Spleen (tissue), 7 donors: Measurements from ENCODE around the gene PAK1.
"Not testable (repeated sequence)": the region's sequence is repeated elsewhere in the genome, so short reads cannot be mapped to it uniquely, and the experiment has no call there.

Experiments used
- CTCF ChIP-seq, 11 experiments: fragments of 200-600 bp in 7 of 11; fragments of 450-650 bp in 4 of 11; sonication (generic) in 4 of 11; IDR thresholded peaks in 8 of 11; conservative IDR thresholded peaks in 3 of 11; 1 replicate in 7 of 11; 2 replicates in 4 of 11; pipeline versions ENCODE4 v1.4.0 to v1.8.0; 2016 to 2021; ENCODE audit warnings: antibody characterized with exemption in 11 of 11, inconsistent platforms in 4 of 11, mild to moderate bottlenecking in 1 of 11
- POLR2A ChIP-seq, 3 donors: fragments of 450-650 bp; IDR thresholded peaks; one replicate each; pipeline ENCODE4 v1.5.1; 2017; ENCODE audit warnings: antibody characterized with exemption in 3 of 3, mild to moderate bottlenecking in 1 of 3
- POLR2AphosphoS5 ChIP-seq, 3 donors: sonication (generic); formaldehyde crosslinking; IDR thresholded peaks; one replicate each; pipeline ENCODE4 v1.5.1; 2017; ENCODE audit warnings: antibody characterized with exemption in 3 of 3
- donor health status: DM: no; HTN: no; CAD: no; lungs with moderate emphysema.
- donor health status: DM: no; HTN: no; CAD: no.
- donor health status: DM: no; HTN: no; CAD: no.

DNA sequence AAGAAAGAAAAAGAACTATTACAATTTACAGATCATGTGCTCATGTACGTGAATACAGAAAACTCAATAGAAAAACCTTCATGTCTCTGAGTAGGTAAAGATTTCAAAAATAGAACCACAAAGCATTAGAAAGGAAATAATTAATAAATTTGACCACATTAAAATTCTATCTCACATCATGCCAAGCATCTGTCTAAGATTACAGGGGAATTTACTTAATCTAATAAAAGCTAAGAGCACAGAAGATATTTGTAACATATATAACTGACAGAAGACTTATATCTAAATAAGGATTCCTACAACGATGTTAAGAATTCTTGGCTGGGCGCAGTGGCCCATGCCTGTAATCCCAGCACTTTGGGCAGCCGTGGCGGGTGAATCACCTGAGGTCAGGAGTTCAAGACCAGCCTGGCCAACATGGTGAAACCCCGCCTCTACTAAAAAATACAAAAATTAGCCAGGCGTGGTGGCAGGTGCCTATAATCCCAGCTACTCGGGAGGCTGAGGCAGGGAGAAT is 88.6 kb downstream of the PAK1 start:
- not testable (repeated sequence) for TF ChIP-seq CTCF (IDR thresholded peaks at IDR 0.05 in 8 of 11, conservative IDR thresholded peaks at IDR 0.05 in 3 of 11); POLR2AphosphoS5 (IDR thresholded peaks at IDR 0.05); POLR2A (IDR thresholded peaks at IDR 0.05)
